ENCODE data around the gene SCIN.

- TF ChIP-seq, protein P1, sequence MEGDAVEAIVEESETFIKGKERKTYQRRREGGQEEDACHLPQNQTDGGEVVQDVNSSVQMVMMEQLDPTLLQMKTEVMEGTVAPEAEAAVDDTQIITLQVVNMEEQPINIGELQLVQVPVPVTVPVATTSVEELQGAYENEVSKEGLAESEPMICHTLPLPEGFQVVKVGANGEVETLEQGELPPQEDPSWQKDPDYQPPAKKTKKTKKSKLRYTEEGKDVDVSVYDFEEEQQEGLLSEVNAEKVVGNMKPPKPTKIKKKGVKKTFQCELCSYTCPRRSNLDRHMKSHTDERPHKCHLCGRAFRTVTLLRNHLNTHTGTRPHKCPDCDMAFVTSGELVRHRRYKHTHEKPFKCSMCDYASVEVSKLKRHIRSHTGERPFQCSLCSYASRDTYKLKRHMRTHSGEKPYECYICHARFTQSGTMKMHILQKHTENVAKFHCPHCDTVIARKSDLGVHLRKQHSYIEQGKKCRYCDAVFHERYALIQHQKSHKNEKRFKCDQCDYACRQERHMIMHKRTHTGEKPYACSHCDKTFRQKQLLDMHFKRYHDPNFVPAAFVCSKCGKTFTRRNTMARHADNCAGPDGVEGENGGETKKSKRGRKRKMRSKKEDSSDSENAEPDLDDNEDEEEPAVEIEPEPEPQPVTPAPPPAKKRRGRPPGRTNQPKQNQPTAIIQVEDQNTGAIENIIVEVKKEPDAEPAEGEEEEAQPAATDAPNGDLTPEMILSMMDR (IDR thresholded peaks at IDR 0.05) = no peak
- TF ChIP-seq POLR2A (IDR thresholded peaks at IDR 0.05) = no peak
- no peak for TF ChIP-seq POLR2AphosphoS5 (IDR thresholded peaks at IDR 0.05)
- TF ChIP-seq EP300 (IDR thresholded peaks at IDR 0.05) = no peak
These were observed 3.4 kb downstream of the SCIN start for GRCh38 chr7:12573885-12574284.
